Vagina (tissue), 2 donors: Measurements from ENCODE around the gene FHDC1.

ENCODE experiments used
- CTCF ChIP-seq, 3 experiments: fragments of 450-650 bp in 2 of 3; fragments of 200-600 bp in 1 of 3; sonication (generic) in 1 of 3; IDR thresholded peaks; one replicate each; pipeline ENCODE4 v1.5.1; 2017 to 2019; ENCODE audit warnings: antibody characterized with exemption in 3 of 3, mild to moderate bottlenecking in 2 of 3, moderate library complexity in 2 of 3
- POLR2A ChIP-seq, 2 donors: fragments of 450-650 bp; IDR thresholded peaks; one replicate each; pipeline ENCODE4 v1.6.1; 2017; ENCODE audit warnings: antibody characterized with exemption in 2 of 2, mild to moderate bottlenecking in 2 of 2, moderate library complexity in 2 of 2
- POLR2AphosphoS5 ChIP-seq, 2 donors: sonication (generic); formaldehyde crosslinking; IDR thresholded peaks; one replicate each; pipeline ENCODE4 v1.9.0; 2017; ENCODE audit warnings: antibody characterized with exemption in 2 of 2, mild to moderate bottlenecking in 2 of 2, low read depth in 1 of 2; ENCODE audit not compliant: insufficient read depth in 1 of 2

GRCh38 chr4:152967907-152968306 is 31.8 kb downstream of the FHDC1 start:
- TF ChIP-seq CTCF (IDR thresholded peaks at IDR 0.05) (no peak), POLR2A (IDR thresholded peaks at IDR 0.05) (no peak), POLR2AphosphoS5 (IDR thresholded peaks at IDR 0.05; ENCODE audit: insufficient read depth in 1 of 2, low read depth in 1 of 2) (no peak)
